OCI-LY1 (cell line): Measurements from ENCODE around the gene PRKCA.

Experiments used
- H2AFZ ChIP-seq: fragments of 200-600 bp; sonication (generic), shearing (Covaris generic); 2 replicates; pipeline ENCODE4 v1.6.0; 2014; ENCODE audit warnings: antibody characterized with exemption, mild to moderate bottlenecking, low read length
- H3F3A ChIP-seq: fragments of 200-600 bp; sonication (generic), shearing (Covaris generic); 2 replicates; pipeline ENCODE4 v1.6.0; 2014; ENCODE audit warnings: mild to moderate bottlenecking, antibody characterized with exemption, low read length, moderate library complexity; ENCODE audit not compliant: insufficient read depth
- H3K27ac ChIP-seq: fragments of 200-600 bp; sonication (generic); 2 replicates; pipeline ENCODE4 v1.5.1; 2014; ENCODE audit warnings: low read length, mixed run types, mild to moderate bottlenecking, low read depth; ENCODE audit not compliant: poor library complexity, severe bottlenecking
- H3K27me3 ChIP-seq: fragments of 200-600 bp; sonication (generic); 2 replicates; pipeline ENCODE4 v1.6.0; 2014; ENCODE audit warnings: antibody characterized with exemption, mild to moderate bottlenecking, low read length, moderate library complexity; ENCODE audit not compliant: insufficient read depth
- H3K36me3 ChIP-seq: fragments of 200-600 bp; sonication (generic); 2 replicates; pipeline ENCODE4 v1.6.1; 2014; ENCODE audit warnings: mild to moderate bottlenecking, antibody characterized with exemption, low read length, moderate library complexity, mixed read lengths; ENCODE audit not compliant: insufficient read depth
- H3K4me1 ChIP-seq: fragments of 200-600 bp; sonication (generic); 2 replicates; pipeline ENCODE4 v1.5.1; 2014; ENCODE audit warnings: mild to moderate bottlenecking, low read length, moderate library complexity; ENCODE audit not compliant: insufficient read depth, severe bottlenecking
- H3K4me2 ChIP-seq: fragments of 200-600 bp; sonication (generic), shearing (Covaris generic); 2 replicates; pipeline ENCODE4 v1.6.1; 2014; ENCODE audit warnings: low read length
- H3K4me3 ChIP-seq: fragments of 200-600 bp; sonication (generic); 2 replicates; pipeline ENCODE4 v1.5.1; 2014; ENCODE audit warnings: low read length, low read depth, mild to moderate bottlenecking, mixed read lengths; ENCODE audit not compliant: poor library complexity, severe bottlenecking
- H3K79me2 ChIP-seq: fragments of 200-600 bp; shearing (Covaris generic); 2 replicates; pipeline ENCODE4 v1.6.1; 2016; ENCODE audit warnings: mixed run types, low read length, mixed read lengths; ENCODE audit not compliant: insufficient read depth
- H3K9ac ChIP-seq: fragments of 200-600 bp; sonication (generic), shearing (Covaris generic); 2 replicates; pipeline ENCODE4 v1.6.1; 2014; ENCODE audit warnings: mild to moderate bottlenecking, low read length, mixed read lengths
- H3K9me2 ChIP-seq: fragments of 200-600 bp; sonication (generic), shearing (Covaris generic); 2 replicates; pipeline ENCODE4 v1.6.1; 2014; ENCODE audit warnings: low read depth, mild to moderate bottlenecking, low read length, mixed read lengths
- H3K9me3 ChIP-seq: fragments of 200-600 bp; shearing (Covaris generic); 2 replicates; pipeline ENCODE4 v1.6.1; 2014; ENCODE audit warnings: low read length, mixed read lengths
- H4K20me1 ChIP-seq: fragments of 200-600 bp; sonication (generic), shearing (Covaris generic); 2 replicates; pipeline ENCODE4 v1.6.0; 2016; ENCODE audit warnings: mild to moderate bottlenecking, low read length; ENCODE audit not compliant: insufficient read depth
- CTCF ChIP-seq: fragments of 200-600 bp; sonication (generic), shearing (Covaris generic); IDR thresholded peaks from 2 replicates; pipeline ENCODE4 v1.5.1; 2017; ENCODE audit warnings: mild to moderate bottlenecking, antibody characterized with exemption, low read length, moderate library complexity, mixed read lengths
- EZH2 ChIP-seq: fragments of 200-600 bp; sonication (generic), shearing (Covaris generic); IDR thresholded peaks from 2 replicates; pipeline ENCODE4 v1.8.0; 2017; ENCODE audit warnings: borderline replicate concordance, mixed run types, mild to moderate bottlenecking, antibody characterized with exemption, low read length, moderate library complexity, mixed read lengths

Gene PRKCA

DNA sequence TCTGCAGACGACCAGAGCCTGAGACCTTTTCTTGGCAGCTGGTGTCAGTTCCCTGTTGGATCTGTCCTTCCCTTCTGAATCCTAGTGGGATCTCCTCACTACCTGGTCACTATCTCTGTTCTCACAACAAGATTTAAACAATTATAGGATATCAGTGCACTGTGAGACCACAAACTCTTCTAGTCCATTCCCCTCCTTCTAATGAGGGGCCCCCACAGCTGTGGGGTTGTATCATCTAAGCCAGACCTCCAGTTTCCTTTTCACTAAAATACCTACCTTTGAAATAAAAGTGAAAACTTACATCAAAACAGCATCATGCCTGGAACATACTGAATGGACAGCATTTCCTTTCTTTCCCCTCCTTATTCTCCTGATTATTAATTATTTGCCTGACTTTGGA is 233.2 kb downstream of the PRKCA start:
- TF ChIP-seq CTCF (no peak), EZH2 (no peak)
- Histone ChIP-seq H3K4me2 (no peak overlapping the region), H3K9me2 (no peaks in the 10 kb centered on the region)

GRCh38 chr17:66537502-66537901 is 235.1 kb downstream of the PRKCA start:
- Histone ChIP-seq H3K4me3 (no peak overlapping the region), H3K79me2 (no peaks in the 10 kb centered on the region), H2AFZ (no peak overlapping the region), H3K9ac (peak overlapping the region; percentile 27; the same call in 1 of the 2 replicates), H3K27ac (peak overlapping the region; percentile 98), H3K4me1 (peaks cover 92% of the 10 kb centered on the region), H3K9me3 (no peaks in the 10 kb centered on the region), H3K4me2 (peak overlapping the region; percentile 44; the same call in 1 of the 2 replicates), H4K20me1 (no peaks in the 10 kb centered on the region), H3F3A (peaks cover 10% of the 10 kb centered on the region), H3K36me3 (no peaks in the 10 kb centered on the region), H3K9me2 (no peaks in the 10 kb centered on the region), H3K27me3 (no peaks in the 10 kb centered on the region)
- no peak for TF ChIP-seq CTCF
- TF ChIP-seq EZH2, result no peak

More for the DNA sequence above, 233.2 kb downstream of the PRKCA start:
- Histone ChIP-seq H3K27me3 (no peaks in the 10 kb centered on the region), H3K36me3 (no peaks in the 10 kb centered on the region), H3K4me3 (no peak overlapping the region), H3F3A (peaks cover 2% of the 10 kb centered on the region), H3K27ac (peak overlapping the region; percentile 17), H2AFZ (no peak overlapping the region), H3K4me1 (peaks cover 73% of the 10 kb centered on the region), H4K20me1 (no peaks in the 10 kb centered on the region), H3K9me3 (no peaks in the 10 kb centered on the region), H3K9ac (no peak overlapping the region), H3K79me2 (no peaks in the 10 kb centered on the region)

GRCh38 chr17:66538776-66539175 is 236.4 kb downstream of the PRKCA start:
- Histone ChIP-seq H3F3A (peaks cover 14% of the 10 kb centered on the region), H2AFZ (no peak overlapping the region), H3K4me1 (peaks cover 97% of the 10 kb centered on the region), H3K9me3 (no peaks in the 10 kb centered on the region), H3K4me2 (peak overlapping the region; percentile 44), H3K9me2 (no peaks in the 10 kb centered on the region), H3K79me2 (no peaks in the 10 kb centered on the region), H3K36me3 (no peaks in the 10 kb centered on the region), H3K27ac (peak overlapping the region; percentile 98), H3K27me3 (no peaks in the 10 kb centered on the region), H4K20me1 (no peaks in the 10 kb centered on the region), H3K4me3 (no peak overlapping the region), H3K9ac (peak overlapping the region; percentile 49; the same call in 1 of the 2 replicates)
- TF ChIP-seq CTCF (no peak), EZH2 (no peak)
